ENCODE measurements around the gene KRT84.

DNA sequence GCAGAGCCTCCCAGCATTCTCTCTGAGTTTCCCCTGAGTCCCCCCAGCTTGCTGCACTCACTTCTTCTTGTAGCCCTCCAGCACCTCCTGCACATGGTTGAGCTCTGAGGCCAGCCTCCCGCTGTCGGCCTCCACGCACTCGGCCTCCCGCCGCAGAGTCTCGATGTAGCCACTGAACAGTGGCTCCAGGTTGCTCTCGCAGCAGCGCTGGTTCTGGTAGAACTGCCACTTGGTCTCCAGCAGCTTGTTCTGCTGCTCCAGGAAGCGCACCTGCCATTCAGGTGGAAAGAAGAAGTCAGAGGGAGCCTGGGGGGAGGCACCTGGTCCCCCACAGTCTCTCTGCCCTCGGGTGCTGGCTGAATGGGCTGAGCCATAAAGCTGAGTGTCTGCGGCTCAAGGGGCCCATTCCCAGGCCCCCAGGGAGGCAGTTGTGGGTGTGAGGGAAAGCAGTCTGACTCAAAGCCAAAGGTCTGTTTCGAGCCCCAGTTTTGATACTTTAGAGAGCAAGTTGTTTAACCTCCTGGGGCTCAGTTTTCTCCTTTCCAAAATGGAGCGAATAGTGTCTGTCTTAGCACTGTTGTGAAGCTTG is 20.5 kb downstream of the KRT84 start:
- TF ChIP-seq, protein P1, sequence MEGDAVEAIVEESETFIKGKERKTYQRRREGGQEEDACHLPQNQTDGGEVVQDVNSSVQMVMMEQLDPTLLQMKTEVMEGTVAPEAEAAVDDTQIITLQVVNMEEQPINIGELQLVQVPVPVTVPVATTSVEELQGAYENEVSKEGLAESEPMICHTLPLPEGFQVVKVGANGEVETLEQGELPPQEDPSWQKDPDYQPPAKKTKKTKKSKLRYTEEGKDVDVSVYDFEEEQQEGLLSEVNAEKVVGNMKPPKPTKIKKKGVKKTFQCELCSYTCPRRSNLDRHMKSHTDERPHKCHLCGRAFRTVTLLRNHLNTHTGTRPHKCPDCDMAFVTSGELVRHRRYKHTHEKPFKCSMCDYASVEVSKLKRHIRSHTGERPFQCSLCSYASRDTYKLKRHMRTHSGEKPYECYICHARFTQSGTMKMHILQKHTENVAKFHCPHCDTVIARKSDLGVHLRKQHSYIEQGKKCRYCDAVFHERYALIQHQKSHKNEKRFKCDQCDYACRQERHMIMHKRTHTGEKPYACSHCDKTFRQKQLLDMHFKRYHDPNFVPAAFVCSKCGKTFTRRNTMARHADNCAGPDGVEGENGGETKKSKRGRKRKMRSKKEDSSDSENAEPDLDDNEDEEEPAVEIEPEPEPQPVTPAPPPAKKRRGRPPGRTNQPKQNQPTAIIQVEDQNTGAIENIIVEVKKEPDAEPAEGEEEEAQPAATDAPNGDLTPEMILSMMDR (IDR thresholded peaks at IDR 0.05): no peak
- no peak for TF ChIP-seq POLR2A (IDR thresholded peaks at IDR 0.05)
